HepG2 (cell line): Measurements from ENCODE around the gene NARF. TPM values are rescaled to one million over a fixed set of nuclear protein-coding genes. Genes with fewer than 3 reads are reported as not detected.

ENCODE experiments used
- GFI1 ChIP-seq: sonication (generic); formaldehyde crosslinking; IDR thresholded peaks from 2 replicates; pipeline ENCODE4 v1.5.0; 2020; ENCODE audit warnings: missing genetic modification reagents, mild to moderate bottlenecking, borderline replicate concordance
- IKZF1 ChIP-seq: fragments of 450-650 bp; IDR thresholded peaks from 2 replicates; pipeline ENCODE4 v1.7.1; 2016
- MTA1 ChIP-seq: sonication (generic); formaldehyde crosslinking; IDR thresholded peaks from 2 replicates; pipeline ENCODE4 v1.4.0; 2020; ENCODE audit warnings: missing genetic modification reagents, mild to moderate bottlenecking, borderline replicate concordance
- NCOA1 ChIP-seq: sonication (generic); formaldehyde crosslinking; IDR thresholded peaks from 2 replicates; pipeline ENCODE4 v1.9.0; 2021; ENCODE audit warnings: missing genetic modification reagents
- RBM22 ChIP-seq: fragments of 200-400 bp; formaldehyde crosslinking; optimal IDR thresholded peaks from 2 replicates; pipeline ENCODE3; 2017; ENCODE audit warnings: mild to moderate bottlenecking, low read length, moderate library complexity
- SMC3 ChIP-seq: IDR thresholded peaks from 2 replicates; pipeline ENCODE4 v1.6.1; 2011; ENCODE audit warnings: low read length, improper control_type of control experiment
- SP140L ChIP-seq: sonication (generic); formaldehyde crosslinking; IDR thresholded peaks from 2 replicates; pipeline ENCODE4 v1.4.0; 2020; ENCODE audit warnings: missing genetic modification reagents, borderline replicate concordance
- SSRP1 ChIP-seq: IDR thresholded peaks from 2 replicates; pipeline ENCODE4 v1.6.1; 2016; ENCODE audit warnings: control low read depth
- ZNF430 ChIP-seq: sonication (generic); formaldehyde crosslinking; IDR thresholded peaks from 2 replicates; pipeline ENCODE4 v1.9.0; 2021; ENCODE audit warnings: mild to moderate bottlenecking, missing genetic modification reagents
- ZNF713 ChIP-seq: sonication (generic); formaldehyde crosslinking; IDR thresholded peaks from 2 replicates; pipeline ENCODE4 v1.4.0; 2020; ENCODE audit warnings: mild to moderate bottlenecking, missing genetic modification reagents
- ZNF775 ChIP-seq: sonication (generic); formaldehyde crosslinking; IDR thresholded peaks from 2 replicates; pipeline ENCODE4 v1.4.0; 2020; ENCODE audit warnings: missing genetic modification reagents, mild to moderate bottlenecking, moderate library complexity, borderline replicate concordance
- polyA plus RNA-seq, 8 experiments: library from polyadenylated mRNA; depleted of rRNA in 3 of 8; stranded (reverse) in 7 of 8; unstranded in 1 of 8; fragments of >200 nt; fragmentation: Illumina TruSeq in 4 of 8; extraction: Trizol in 4 of 8; gene quantifications; 2 replicates each; pipeline versions ENCODE4 v1.2.1 to v1.2.3, GENCODE V29; 2011 to 2016; ENCODE audit warnings: low read depth in 4 of 8, missing spikeins in 1 of 8, mixed read lengths in 1 of 8; ENCODE audit not compliant: insufficient read depth in 1 of 8
- total RNA-seq, 5 experiments: library from RNA; depleted of rRNA; stranded (reverse); fragments of >200 nt; fragmentation: Illumina TruSeq; extraction: Trizol; gene quantifications; 2 replicates each; pipeline ENCODE4 v1.2.3, GENCODE V29; 2016; ENCODE audit warnings: low read depth in 1 of 5
- TF ChIP-seq, protein P1 (sequence below), 2 experiments: sonication (generic) in 1 of 2; formaldehyde crosslinking in 1 of 2; IDR thresholded peaks; 2 replicates each; pipeline versions ENCODE4 v1.6.1 to v1.9.0; 2014 to 2022; ENCODE audit warnings: antibody characterized with exemption in 1 of 2, borderline replicate concordance in 1 of 2, inconsistent platforms in 1 of 2, low read depth in 1 of 2, missing genetic modification reagents in 1 of 2
- TF ChIP-seq, protein P2 (sequence below): sonication (generic); formaldehyde crosslinking; IDR thresholded peaks from 2 replicates; pipeline ENCODE4 v1.5.0; 2020; ENCODE audit warnings: mild to moderate bottlenecking, missing genetic modification reagents
- TF ChIP-seq, protein P3 (sequence below): sonication (generic); formaldehyde crosslinking; IDR thresholded peaks from 2 replicates; pipeline ENCODE4 v1.4.0; 2020; ENCODE audit warnings: missing genetic modification reagents
- TF ChIP-seq, protein P4 (sequence below): IDR thresholded peaks from 2 replicates; pipeline ENCODE4 v1.6.1; 2018; ENCODE audit warnings: missing genetic modification reagents
- TF ChIP-seq, protein P5 (sequence below): IDR thresholded peaks from 2 replicates; pipeline ENCODE4 v1.6.1; 2016; ENCODE audit warnings: control low read depth

Gene NARF
- total and polyA plus RNA-seq, 2 of the 13 experiments (the other 11 are each of a cell fraction or from before 2014, with no cell fraction given), result 61.1 to 144 TPM

DNA sequence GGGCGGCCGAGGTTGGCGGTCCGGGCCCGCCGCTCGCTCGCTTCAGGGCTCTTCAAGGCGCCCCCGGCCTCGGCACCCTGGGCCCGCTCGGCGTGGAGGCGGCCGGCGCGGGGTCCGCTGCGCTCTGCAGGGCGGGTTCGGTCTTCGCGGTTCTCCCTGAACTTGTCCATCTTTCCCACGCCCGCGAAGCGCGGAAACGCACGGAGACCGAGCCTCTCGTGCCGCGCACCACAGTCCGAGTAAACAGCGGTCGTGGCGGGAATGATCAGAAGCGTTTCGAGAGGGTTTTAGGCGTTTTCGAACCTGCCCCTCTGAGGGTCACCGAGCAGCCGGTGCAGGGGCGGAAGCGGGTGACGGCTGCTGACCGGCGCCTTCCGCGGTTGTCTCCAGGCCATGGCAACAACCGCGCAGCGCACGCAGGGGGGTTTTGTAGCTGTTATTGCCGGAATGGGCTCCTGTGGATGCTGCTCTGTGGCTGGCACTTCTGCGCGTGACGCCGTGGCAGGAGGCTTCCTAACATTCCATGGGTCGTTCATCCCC is 414 bp downstream of the NARF start (continued):
- TF ChIP-seq, protein P1, sequence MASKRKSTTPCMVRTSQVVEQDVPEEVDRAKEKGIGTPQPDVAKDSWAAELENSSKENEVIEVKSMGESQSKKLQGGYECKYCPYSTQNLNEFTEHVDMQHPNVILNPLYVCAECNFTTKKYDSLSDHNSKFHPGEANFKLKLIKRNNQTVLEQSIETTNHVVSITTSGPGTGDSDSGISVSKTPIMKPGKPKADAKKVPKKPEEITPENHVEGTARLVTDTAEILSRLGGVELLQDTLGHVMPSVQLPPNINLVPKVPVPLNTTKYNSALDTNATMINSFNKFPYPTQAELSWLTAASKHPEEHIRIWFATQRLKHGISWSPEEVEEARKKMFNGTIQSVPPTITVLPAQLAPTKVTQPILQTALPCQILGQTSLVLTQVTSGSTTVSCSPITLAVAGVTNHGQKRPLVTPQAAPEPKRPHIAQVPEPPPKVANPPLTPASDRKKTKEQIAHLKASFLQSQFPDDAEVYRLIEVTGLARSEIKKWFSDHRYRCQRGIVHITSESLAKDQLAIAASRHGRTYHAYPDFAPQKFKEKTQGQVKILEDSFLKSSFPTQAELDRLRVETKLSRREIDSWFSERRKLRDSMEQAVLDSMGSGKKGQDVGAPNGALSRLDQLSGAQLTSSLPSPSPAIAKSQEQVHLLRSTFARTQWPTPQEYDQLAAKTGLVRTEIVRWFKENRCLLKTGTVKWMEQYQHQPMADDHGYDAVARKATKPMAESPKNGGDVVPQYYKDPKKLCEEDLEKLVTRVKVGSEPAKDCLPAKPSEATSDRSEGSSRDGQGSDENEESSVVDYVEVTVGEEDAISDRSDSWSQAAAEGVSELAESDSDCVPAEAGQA (IDR thresholded peaks at IDR 0.05; ENCODE audit: low read depth), result no peak
- TF ChIP-seq, protein P1 (CRISPR knock-in tag; IDR thresholded peaks at IDR 0.05; ENCODE audit: borderline replicate concordance), result peak; percentile 78; the same call in 1 of the 2 replicates
- TF ChIP-seq NCOA1 (CRISPR knock-in tag) (0 out of 2 replicates have a peak, but pooled peaks have one; percentile 17), SMC3 (no peak), MTA1 (peak; percentile 72; the same call in 1 of the 2 replicates), ZNF713 (CRISPR knock-in tag) (no peak), SP140L (CRISPR knock-in tag) (no peak), IKZF1 (no peak), ZNF430 (CRISPR knock-in tag) (no peak), SSRP1 (no peak), RBM22 (no peak), GFI1 (CRISPR knock-in tag) (no peak), ZNF775 (no peak)
- TF ChIP-seq, protein P2, sequence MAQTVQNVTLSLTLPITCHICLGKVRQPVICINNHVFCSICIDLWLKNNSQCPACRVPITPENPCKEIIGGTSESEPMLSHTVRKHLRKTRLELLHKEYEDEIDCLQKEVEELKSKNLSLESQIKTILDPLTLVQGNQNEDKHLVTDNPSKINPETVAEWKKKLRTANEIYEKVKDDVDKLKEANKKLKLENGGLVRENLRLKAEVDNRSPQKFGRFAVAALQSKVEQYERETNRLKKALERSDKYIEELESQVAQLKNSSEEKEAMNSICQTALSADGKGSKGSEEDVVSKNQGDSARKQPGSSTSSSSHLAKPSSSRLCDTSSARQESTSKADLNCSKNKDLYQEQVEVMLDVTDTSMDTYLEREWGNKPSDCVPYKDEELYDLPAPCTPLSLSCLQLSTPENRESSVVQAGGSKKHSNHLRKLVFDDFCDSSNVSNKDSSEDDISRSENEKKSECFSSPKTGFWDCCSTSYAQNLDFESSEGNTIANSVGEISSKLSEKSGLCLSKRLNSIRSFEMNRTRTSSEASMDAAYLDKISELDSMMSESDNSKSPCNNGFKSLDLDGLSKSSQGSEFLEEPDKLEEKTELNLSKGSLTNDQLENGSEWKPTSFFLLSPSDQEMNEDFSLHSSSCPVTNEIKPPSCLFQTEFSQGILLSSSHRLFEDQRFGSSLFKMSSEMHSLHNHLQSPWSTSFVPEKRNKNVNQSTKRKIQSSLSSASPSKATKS (CRISPR knock-in tag), result no peak
- TF ChIP-seq, protein P3, sequence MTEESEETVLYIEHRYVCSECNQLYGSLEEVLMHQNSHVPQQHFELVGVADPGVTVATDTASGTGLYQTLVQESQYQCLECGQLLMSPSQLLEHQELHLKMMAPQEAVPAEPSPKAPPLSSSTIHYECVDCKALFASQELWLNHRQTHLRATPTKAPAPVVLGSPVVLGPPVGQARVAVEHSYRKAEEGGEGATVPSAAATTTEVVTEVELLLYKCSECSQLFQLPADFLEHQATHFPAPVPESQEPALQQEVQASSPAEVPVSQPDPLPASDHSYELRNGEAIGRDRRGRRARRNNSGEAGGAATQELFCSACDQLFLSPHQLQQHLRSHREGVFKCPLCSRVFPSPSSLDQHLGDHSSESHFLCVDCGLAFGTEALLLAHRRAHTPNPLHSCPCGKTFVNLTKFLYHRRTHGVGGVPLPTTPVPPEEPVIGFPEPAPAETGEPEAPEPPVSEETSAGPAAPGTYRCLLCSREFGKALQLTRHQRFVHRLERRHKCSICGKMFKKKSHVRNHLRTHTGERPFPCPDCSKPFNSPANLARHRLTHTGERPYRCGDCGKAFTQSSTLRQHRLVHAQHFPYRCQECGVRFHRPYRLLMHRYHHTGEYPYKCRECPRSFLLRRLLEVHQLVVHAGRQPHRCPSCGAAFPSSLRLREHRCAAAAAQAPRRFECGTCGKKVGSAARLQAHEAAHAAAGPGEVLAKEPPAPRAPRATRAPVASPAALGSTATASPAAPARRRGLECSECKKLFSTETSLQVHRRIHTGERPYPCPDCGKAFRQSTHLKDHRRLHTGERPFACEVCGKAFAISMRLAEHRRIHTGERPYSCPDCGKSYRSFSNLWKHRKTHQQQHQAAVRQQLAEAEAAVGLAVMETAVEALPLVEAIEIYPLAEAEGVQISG (CRISPR knock-in tag), result no peak
- TF ChIP-seq, protein P4, sequence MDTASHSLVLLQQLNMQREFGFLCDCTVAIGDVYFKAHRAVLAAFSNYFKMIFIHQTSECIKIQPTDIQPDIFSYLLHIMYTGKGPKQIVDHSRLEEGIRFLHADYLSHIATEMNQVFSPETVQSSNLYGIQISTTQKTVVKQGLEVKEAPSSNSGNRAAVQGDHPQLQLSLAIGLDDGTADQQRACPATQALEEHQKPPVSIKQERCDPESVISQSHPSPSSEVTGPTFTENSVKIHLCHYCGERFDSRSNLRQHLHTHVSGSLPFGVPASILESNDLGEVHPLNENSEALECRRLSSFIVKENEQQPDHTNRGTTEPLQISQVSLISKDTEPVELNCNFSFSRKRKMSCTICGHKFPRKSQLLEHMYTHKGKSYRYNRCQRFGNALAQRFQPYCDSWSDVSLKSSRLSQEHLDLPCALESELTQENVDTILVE (CRISPR knock-in tag), result no peak
- TF ChIP-seq, protein P5, sequence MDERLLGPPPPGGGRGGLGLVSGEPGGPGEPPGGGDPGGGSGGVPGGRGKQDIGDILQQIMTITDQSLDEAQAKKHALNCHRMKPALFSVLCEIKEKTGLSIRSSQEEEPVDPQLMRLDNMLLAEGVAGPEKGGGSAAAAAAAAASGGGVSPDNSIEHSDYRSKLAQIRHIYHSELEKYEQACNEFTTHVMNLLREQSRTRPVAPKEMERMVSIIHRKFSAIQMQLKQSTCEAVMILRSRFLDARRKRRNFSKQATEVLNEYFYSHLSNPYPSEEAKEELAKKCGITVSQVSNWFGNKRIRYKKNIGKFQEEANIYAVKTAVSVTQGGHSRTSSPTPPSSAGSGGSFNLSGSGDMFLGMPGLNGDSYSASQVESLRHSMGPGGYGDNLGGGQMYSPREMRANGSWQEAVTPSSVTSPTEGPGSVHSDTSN (CRISPR knock-in tag), result no peak
